GM18520 (cell line): Measurements from ENCODE around the gene MEIS1.

Experiments used
- ATAC-seq: cut with Tn5 transposase; IDR thresholded peaks from one replicate; pipeline ENCODE4 v1.9.1; 2021; ENCODE audit not compliant: unreplicated experiment

The MEIS1 gene

GRCh38 chr2:66443186-66443978 is 8.5 kb downstream of the MEIS1 start:
- no peak for ATAC-seq

GRCh38 chr2:66443979-66444861 is 9.3 kb downstream of the MEIS1 start:
- no peak for ATAC-seq

GRCh38 chr2:66445076-66445924 is 10.4 kb downstream of the MEIS1 start:
- no peak for ATAC-seq

- ATAC-seq: no peak
These were observed 11.3 kb downstream of the MEIS1 start for GRCh38 chr2:66445925-66446871.

- no peak for ATAC-seq
These were observed 12.0 kb downstream of the MEIS1 start for GRCh38 chr2:66446941-66447340.

- no peak for ATAC-seq
These were observed 12.8 kb downstream of the MEIS1 start for GRCh38 chr2:66447677-66448076.

GRCh38 chr2:66448136-66448991 is 13.4 kb downstream of the MEIS1 start:
- no peak for ATAC-seq

GRCh38 chr2:66452214-66452613 is 17.3 kb downstream of the MEIS1 start:
- no peak for ATAC-seq

- ATAC-seq: no peak
These were observed 18.0 kb downstream of the MEIS1 start for GRCh38 chr2:66452917-66453316.

GRCh38 chr2:66455490-66455889 is 20.6 kb downstream of the MEIS1 start:
- no peak for ATAC-seq

GRCh38 chr2:66456183-66457041 is 21.5 kb downstream of the MEIS1 start:
- no peak for ATAC-seq

- no peak for ATAC-seq
These were observed 22.6 kb downstream of the MEIS1 start for GRCh38 chr2:66457545-66457944.

GRCh38 chr2:66460031-66460430 is 25.1 kb downstream of the MEIS1 start:
- no peak for ATAC-seq

GRCh38 chr2:66461001-66461663 is 26.2 kb downstream of the MEIS1 start:
- ATAC-seq: no peak

GRCh38 chr2:66461664-66462500 is 27.0 kb downstream of the MEIS1 start:
- ATAC-seq: no peak

GRCh38 chr2:66462501-66462825 is 27.5 kb downstream of the MEIS1 start:
- ATAC-seq: no peak

GRCh38 chr2:66463206-66463755 is 28.4 kb downstream of the MEIS1 start:
- no peak for ATAC-seq
